Brain microvascular endothelial cell (primary cell): ENCODE measurements around the gene USP35.

Experiments
- DNase-seq: peaks from one replicate; pipeline ENCODE4 v3.0.0-alpha.2; 2020
- H3K27ac ChIP-seq: fragments of 250-450 bp; sonication (Bioruptor Pico); 2 replicates; pipeline ENCODE4 v1.5.1; 2020; ENCODE audit warnings: mild to moderate bottlenecking, moderate library complexity
- H3K27me3 ChIP-seq: fragments of 250-450 bp; sonication (Bioruptor Pico); replicated peaks from 2 replicates; pipeline ENCODE4 v1.5.1; 2020; ENCODE audit warnings: mild to moderate bottlenecking
- H3K36me3 ChIP-seq: fragments of 250-450 bp; sonication (Bioruptor Pico); replicated peaks from 2 replicates; pipeline ENCODE4 v1.5.1; 2020; ENCODE audit warnings: mild to moderate bottlenecking
- H3K4me3 ChIP-seq: 2 replicates; pipeline ENCODE4 v1.5.1; 2011; ENCODE audit warnings: low read depth, mild to moderate bottlenecking, control low read depth, low read length, moderate library complexity
- CTCF ChIP-seq: IDR thresholded peaks from 2 replicates; pipeline ENCODE4 v1.5.1; 2011; ENCODE audit warnings: low read depth, mild to moderate bottlenecking, moderate library complexity, low read length, control low read depth, inconsistent platforms; ENCODE audit errors: missing control alignments
- in situ Hi-C: cut with HindIII; loops from 2 replicates; pipeline ENCODE4 v1.10.0; 2017; ENCODE audit warnings: low sequenced_read_pairs, low pct_ligation_motif_present

The USP35 gene

GRCh38 chr11:78176605-78177141 is 12.0 kb upstream of the USP35 start:
- Histone ChIP-seq H3K36me3 (peaks cover 33% of the 10 kb centered on the region), H3K4me3 (no peak overlapping the region)
- in situ Hi-C loops, result no loop called here

GRCh38 chr11:78177216-78177615 is 11.5 kb upstream of the USP35 start:
- Histone ChIP-seq H3K4me3 (no peak overlapping the region), H3K36me3 (peaks cover 33% of the 10 kb centered on the region), H3K27ac (no peak overlapping the region), H3K27me3 (no peaks in the 10 kb centered on the region)
- no peak for DNase-seq
- TF ChIP-seq CTCF, result no peak
- in situ Hi-C loops, result no loop called here

More at GRCh38 chr11:78176605-78177141, 12.0 kb upstream of the USP35 start:
- Histone ChIP-seq H3K27ac (no peak overlapping the region), H3K27me3 (no peaks in the 10 kb centered on the region)
- no peak for DNase-seq
- no peak for TF ChIP-seq CTCF

GRCh38 chr11:78179459-78180071 is 9.2 kb upstream of the USP35 start:
- Histone ChIP-seq H3K4me3 (no peak overlapping the region), H3K27ac (no peak overlapping the region), H3K36me3 (peaks cover 25% of the 10 kb centered on the region), H3K27me3 (no peaks in the 10 kb centered on the region)
- in situ Hi-C loops, result no loop called here
- no peak for DNase-seq
- TF ChIP-seq CTCF, result no peak

GRCh38 chr11:78180751-78181150 is 8.0 kb upstream of the USP35 start:
- H3K4me3 ChIP-seq, result no peak overlapping the region
- no peaks in the 10 kb centered on the region for H3K27me3 ChIP-seq
- no peak for DNase-seq
- peaks cover 29% of the 10 kb centered on the region for H3K36me3 ChIP-seq
- H3K27ac ChIP-seq, result no peak overlapping the region
- TF ChIP-seq CTCF, result no peak
- in situ Hi-C loops, result no loop called here

- no peak for DNase-seq
- no peak for TF ChIP-seq CTCF
- no peaks in the 10 kb centered on the region for H3K27me3 ChIP-seq
- H3K4me3 ChIP-seq, result no peak overlapping the region
- H3K27ac ChIP-seq, result no peak overlapping the region
- H3K36me3 ChIP-seq, result peaks cover 27% of the 10 kb centered on the region
- in situ Hi-C loops, result no loop called here
Measured at GRCh38 chr11:78181185-78181584, 7.5 kb upstream of the USP35 start.
